ENCODE results near the gene CHORDC1. TPM values are rescaled to one million over a fixed set of nuclear protein-coding genes. Genes with fewer than 3 reads are reported as not detected.

Gene CHORDC1
- total RNA-seq, 1 donor from 2014 or later: 65.6 TPM

- Histone ChIP-seq H3K9me3 (no peaks in the 10 kb centered on the region), H3K4me1 (peaks cover 5% of the 10 kb centered on the region), H3K27me3 (no peaks in the 10 kb centered on the region), H3K36me3 (no peaks in the 10 kb centered on the region), H3K4me3 (no peak overlapping the region), H3K27ac (no peak overlapping the region)
- intact Hi-C loops (cut with DNase I): no loop called here
- no peak for TF ChIP-seq POLR2A (IDR thresholded peaks at IDR 0.05)
- no peak for TF ChIP-seq CTCF (IDR thresholded peaks at IDR 0.05)
- no peak for TF ChIP-seq POLR2AphosphoS5 (IDR thresholded peaks at IDR 0.05; ENCODE audit: insufficient read depth in 1 of 2, low read depth in 1 of 2)
- DNase-seq (ENCODE audit: extremely low spot score in 2 of 2): no peak
These were observed 6.9 kb upstream of the CHORDC1 start for GRCh38 chr11:90229791-90230190.

GRCh38 chr11:90228056-90228455 lies 5.2 kb upstream of the CHORDC1 start:
- H3K9me3 ChIP-seq: no peaks in the 10 kb centered on the region
- DNase-seq (ENCODE audit: extremely low spot score in 2 of 2): no peak
- H3K4me3 ChIP-seq: no peak overlapping the region
- H3K36me3 ChIP-seq: no peaks in the 10 kb centered on the region
- no peaks in the 10 kb centered on the region for H3K27me3 ChIP-seq
- intact Hi-C loops (cut with DNase I): no loop called here
- H3K27ac ChIP-seq: no peak overlapping the region
- TF ChIP-seq CTCF (IDR thresholded peaks at IDR 0.05): no peak
- TF ChIP-seq POLR2A (IDR thresholded peaks at IDR 0.05): no peak
- no peak for TF ChIP-seq POLR2AphosphoS5 (IDR thresholded peaks at IDR 0.05; ENCODE audit: insufficient read depth in 1 of 2, low read depth in 1 of 2)
- H3K4me1 ChIP-seq: peaks cover 17% of the 10 kb centered on the region

GRCh38 chr11:90223248-90223585 lies 368 bp upstream of the CHORDC1 start:
- TF ChIP-seq POLR2AphosphoS5 (IDR thresholded peaks at IDR 0.05; ENCODE audit: insufficient read depth in 1 of 2, low read depth in 1 of 2) (peak in 1 of 2 donors; percentile 72), CTCF (IDR thresholded peaks at IDR 0.05) (no peak)
- intact Hi-C loops (cut with DNase I): no loop called here
- peak overlapping the region; percentile 82 to 95 for H3K4me3 ChIP-seq
- H3K9me3 ChIP-seq: no peaks in the 10 kb centered on the region
- peak overlapping the region; percentile 100 for H3K27ac ChIP-seq
- peaks cover 58% of the 10 kb centered on the region for H3K4me1 ChIP-seq
- no peak for DNase-seq (ENCODE audit: extremely low spot score in 2 of 2)
- H3K36me3 ChIP-seq: no peaks in the 10 kb centered on the region
- H3K27me3 ChIP-seq: no peaks in the 10 kb centered on the region

GRCh38 chr11:90221803-90222458 lies 918 bp downstream of the CHORDC1 start:
- no peak for DNase-seq (ENCODE audit: extremely low spot score in 2 of 2)
- intact Hi-C loops (cut with DNase I): no loop called here
- H3K36me3 ChIP-seq: no peaks in the 10 kb centered on the region
- H3K4me1 ChIP-seq: peaks cover 59% of the 10 kb centered on the region
- TF ChIP-seq POLR2AphosphoS5 (IDR thresholded peaks at IDR 0.05; ENCODE audit: insufficient read depth in 1 of 2, low read depth in 1 of 2) (no peak), CTCF (IDR thresholded peaks at IDR 0.05) (no peak), POLR2A (IDR thresholded peaks at IDR 0.05) (no peak)
- no peaks in the 10 kb centered on the region for H3K27me3 ChIP-seq
- H3K27ac ChIP-seq: peak overlapping the region; percentile 100
- no peaks in the 10 kb centered on the region for H3K9me3 ChIP-seq
- H3K4me3 ChIP-seq: peak overlapping the region; percentile 82 to 95

GRCh38 chr11:90220391-90220790 lies 2.5 kb downstream of the CHORDC1 start:
- H3K36me3 ChIP-seq: peaks cover 0 to 8% of the 10 kb centered on the region in 2 donors
- peak overlapping the region in 1 of 2 donors; percentile 82 for H3K4me3 ChIP-seq
- DNase-seq (ENCODE audit: extremely low spot score in 2 of 2): no peak
- H3K27ac ChIP-seq: no peak overlapping the region
- H3K9me3 ChIP-seq: no peaks in the 10 kb centered on the region
- H3K4me1 ChIP-seq: peaks cover 59% of the 10 kb centered on the region
- H3K27me3 ChIP-seq: no peaks in the 10 kb centered on the region
- TF ChIP-seq CTCF (IDR thresholded peaks at IDR 0.05) (no peak), POLR2A (IDR thresholded peaks at IDR 0.05) (no peak), POLR2AphosphoS5 (IDR thresholded peaks at IDR 0.05; ENCODE audit: insufficient read depth in 1 of 2, low read depth in 1 of 2) (no peak)
- intact Hi-C loops (cut with DNase I): no loop called here

Data from vagina (tissue), 2 donors.